ENCODE data around the gene MEI1. TPM values are rescaled to one million over a fixed set of nuclear protein-coding genes. Genes with fewer than 3 reads are reported as not detected.

MEI1 gene
- total and polyA plus RNA-seq, 7 donors, result 0.01 to 0.47 (median 0.23) TPM; not detected in 2

GRCh38 chr22:41700108-41700364 lies 733 bp downstream of the MEI1 start:
- Histone ChIP-seq H3K4me1 (peaks cover 8% of the 10 kb centered on the region), H3K9me3 (no peaks in the 10 kb centered on the region), H3K27ac (no peak overlapping the region), H3K4me3 (no peak overlapping the region), H3K36me3 (ENCODE audit: insufficient read depth in 1 of 2, low read depth in 1 of 2) (no peaks in the 10 kb centered on the region), H3K27me3 (ENCODE audit: insufficient read depth in 3 of 3, low read length in 2 of 3) (no peaks in the 10 kb centered on the region)
- no peak for ATAC-seq
- no peak for TF ChIP-seq CTCF (IDR thresholded peaks at IDR 0.05)
- WGBS, 3 donors, result 94 to 95% (median 95%) methylated on average over 16 of the region's 16 CpGs
- no peak for DNase-seq
- intact Hi-C loops (cut with DNase I), result no loop called here

- no peak for TF ChIP-seq CTCF (IDR thresholded peaks at IDR 0.05)
- ATAC-seq (no peak), DNase-seq (no peak)
- no peaks in the 10 kb centered on the region for H3K36me3 ChIP-seq (ENCODE audit: insufficient read depth in 1 of 2, low read depth in 1 of 2)
- no peak overlapping the region for H3K27ac ChIP-seq
- intact Hi-C loops (cut with DNase I), result no loop called here
- no peaks in the 10 kb centered on the region for H3K9me3 ChIP-seq
- H3K27me3 ChIP-seq (ENCODE audit: insufficient read depth in 3 of 3, low read length in 2 of 3), result no peaks in the 10 kb centered on the region
- no peak overlapping the region for H3K4me3 ChIP-seq
- 88 to 93% (median 92%) methylated on average over 9 of the region's 9 CpGs for WGBS, 3 donors
- H3K4me1 ChIP-seq, result peaks cover 4% of the 10 kb centered on the region
These were observed 3.5 kb downstream of the MEI1 start for GRCh38 chr22:41702763-41703162.

GRCh38 chr22:41709341-41709740 lies 10.0 kb downstream of the MEI1 start:
- Histone ChIP-seq H3K27ac (no peak overlapping the region), H3K4me3 (no peak overlapping the region), H3K4me1 (no peaks in the 10 kb centered on the region), H3K36me3 (ENCODE audit: insufficient read depth in 1 of 2, low read depth in 1 of 2) (no peaks in the 10 kb centered on the region), H3K27me3 (ENCODE audit: insufficient read depth in 3 of 3, low read length in 2 of 3) (no peaks in the 10 kb centered on the region), H3K9me3 (no peaks in the 10 kb centered on the region)
- ATAC-seq (no peak), DNase-seq (no peak)
- TF ChIP-seq CTCF (IDR thresholded peaks at IDR 0.05), result no peak
- 92 to 93% (median 92%) methylated on average over 10 of the region's 10 CpGs for WGBS, 3 donors
- intact Hi-C loops (cut with DNase I), result no loop called here

- intact Hi-C loops (cut with DNase I), result no loop called here
- no peak for TF ChIP-seq CTCF (IDR thresholded peaks at IDR 0.05)
- H3K36me3 ChIP-seq (ENCODE audit: insufficient read depth in 1 of 2, low read depth in 1 of 2), result no peaks in the 10 kb centered on the region
- 93 to 95% (median 94%) methylated on average over 9 of the region's 9 CpGs for WGBS, 3 donors
- no peak for ATAC-seq
- H3K27ac ChIP-seq, result no peak overlapping the region
- H3K4me1 ChIP-seq, result no peaks in the 10 kb centered on the region
- no peaks in the 10 kb centered on the region for H3K9me3 ChIP-seq
- H3K27me3 ChIP-seq (ENCODE audit: insufficient read depth in 3 of 3, low read length in 2 of 3), result no peaks in the 10 kb centered on the region
- no peak overlapping the region for H3K4me3 ChIP-seq
- DNase-seq, result no peak
These were observed 13.7 kb downstream of the MEI1 start for GRCh38 chr22:41713004-41713403.

- Histone ChIP-seq H3K4me3 (no peak overlapping the region), H3K36me3 (ENCODE audit: insufficient read depth in 1 of 2, low read depth in 1 of 2) (no peaks in the 10 kb centered on the region), H3K27ac (no peak overlapping the region), H3K27me3 (ENCODE audit: insufficient read depth in 3 of 3, low read length in 2 of 3) (no peaks in the 10 kb centered on the region), H3K9me3 (no peaks in the 10 kb centered on the region), H3K4me1 (no peaks in the 10 kb centered on the region)
- WGBS, 3 donors, result 64 to 82% (median 65%) methylated on average over 1 of the region's 1 CpG
- intact Hi-C loops (cut with DNase I), result no loop called here
- TF ChIP-seq CTCF (IDR thresholded peaks at IDR 0.05), result no peak
- ATAC-seq (no peak), DNase-seq (no peak)
These were observed 23.2 kb downstream of the MEI1 start for GRCh38 chr22:41722496-41722895.
